Urinary bladder (tissue), 4 donors: ENCODE measurements around the gene KRTAP5-7. TPM values are rescaled to one million over a fixed set of nuclear protein-coding genes. Genes with fewer than 3 reads are reported as not detected.
"Not testable (repeated sequence)": the region's sequence is repeated elsewhere in the genome, so short reads cannot be mapped to it uniquely, and the experiment has no call there.

ENCODE experiments used
- DNase-seq: peaks from one replicate; pipeline ENCODE4 v3.0.0-alpha.2; 2015; ENCODE audit errors: extremely low spot score
- H3K27ac ChIP-seq: one replicate; pipeline ENCODE4 v1.5.1; 2013; ENCODE audit warnings: low read depth, mild to moderate bottlenecking, moderate library complexity
- H3K36me3 ChIP-seq: one replicate; pipeline ENCODE4 v1.6.1; 2013; ENCODE audit warnings: mild to moderate bottlenecking, moderate library complexity; ENCODE audit not compliant: insufficient read depth
- H3K4me1 ChIP-seq: one replicate; pipeline ENCODE4 v1.6.1; 2013; ENCODE audit warnings: mild to moderate bottlenecking, moderate library complexity; ENCODE audit not compliant: insufficient read depth
- H3K4me3 ChIP-seq: one replicate; pipeline ENCODE4 v1.5.1; 2013; ENCODE audit warnings: low read depth, low read length
- WGBS: extraction: QIAGEN DNeasy Blood & Tissue Kit; methylation state at CpG from one replicate; pipeline ENCODE4 v1.1.7; 2013; 5-methylcytosine and 5-hydroxymethylcytosine counted together
- polyA plus RNA-seq: library from polyadenylated mRNA; stranded (reverse); fragments of 200-250 nt; gene quantifications from one replicate; pipeline ENCODE4 v1.2.3, GENCODE V29; 2013
- total RNA-seq: library from RNA; depleted of rRNA; stranded (reverse); fragments of >200 nt; gene quantifications from one replicate; pipeline ENCODE4 v1.2.3, GENCODE V29; 2014
- donor health status: healthy with polysubstance abuse.
- donor health status: healthy.

Gene KRTAP5-7
- total RNA-seq (0.26 TPM), polyA plus RNA-seq (0.15 TPM)

- not testable (repeated sequence) for H3K4me1 ChIP-seq, H3K36me3 ChIP-seq, H3K4me3 ChIP-seq, DNase-seq, H3K27ac ChIP-seq
- WGBS: 61% methylated on average over 10 of the region's 10 CpGs
Observed at GRCh38 chr11:71526796-71527575, at the start of gene KRTAP5-7. Gene KRTAP5-7 (plus strand): TSS chr11:71527267. CDS start chr11:71527301, 34 bp downstream.

- DNase-seq: no peak
- H3K36me3 ChIP-seq: peaks cover 17% of the 10 kb centered on the region
- H3K27ac ChIP-seq: no peak overlapping the region
- H3K4me3 ChIP-seq: no peak overlapping the region
- WGBS: 74% methylated on average over 25 of the region's 25 CpGs
- H3K4me1 ChIP-seq: no peaks in the 10 kb centered on the region
Observed at GRCh38 chr11:71477641-71478527, 49.2 kb upstream of the KRTAP5-7 start.

DNA sequence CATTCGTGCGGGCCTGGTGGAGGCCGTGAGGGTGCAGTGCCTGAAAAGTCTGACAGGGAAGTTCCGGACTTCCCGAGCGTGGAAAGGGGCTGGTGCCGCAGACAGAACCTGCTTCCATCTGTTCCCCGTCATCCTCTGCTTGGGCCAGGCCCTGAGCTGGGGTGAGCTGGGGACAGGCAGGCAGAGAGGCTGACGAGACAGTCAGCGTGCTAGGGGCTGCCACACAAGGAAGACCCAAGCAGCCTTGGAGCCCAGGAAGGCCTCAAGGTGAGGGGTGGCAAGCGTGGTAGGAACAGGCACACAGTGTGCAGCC lies 48.6 kb upstream of the KRTAP5-7 start:
- Histone ChIP-seq H3K4me1 (no peaks in the 10 kb centered on the region), H3K27ac (no peak overlapping the region), H3K36me3 (peaks cover 22% of the 10 kb centered on the region), H3K4me3 (no peak overlapping the region)
- no peak for DNase-seq
- WGBS: 92% methylated on average over 11 of the region's 11 CpGs

GRCh38 chr11:71481101-71481960 lies 45.7 kb upstream of the KRTAP5-7 start:
- H3K36me3 ChIP-seq: peaks cover 27% of the 10 kb centered on the region
- DNase-seq: peak; percentile 59
- no peaks in the 10 kb centered on the region for H3K4me1 ChIP-seq
- H3K4me3 ChIP-seq: no peak overlapping the region
- WGBS: 87% methylated on average over 24 of the region's 24 CpGs
- no peak overlapping the region for H3K27ac ChIP-seq

GRCh38 chr11:71482216-71482615 lies 44.9 kb upstream of the KRTAP5-7 start:
- DNase-seq: no peak
- H3K4me1 ChIP-seq: no peaks in the 10 kb centered on the region

DNA sequence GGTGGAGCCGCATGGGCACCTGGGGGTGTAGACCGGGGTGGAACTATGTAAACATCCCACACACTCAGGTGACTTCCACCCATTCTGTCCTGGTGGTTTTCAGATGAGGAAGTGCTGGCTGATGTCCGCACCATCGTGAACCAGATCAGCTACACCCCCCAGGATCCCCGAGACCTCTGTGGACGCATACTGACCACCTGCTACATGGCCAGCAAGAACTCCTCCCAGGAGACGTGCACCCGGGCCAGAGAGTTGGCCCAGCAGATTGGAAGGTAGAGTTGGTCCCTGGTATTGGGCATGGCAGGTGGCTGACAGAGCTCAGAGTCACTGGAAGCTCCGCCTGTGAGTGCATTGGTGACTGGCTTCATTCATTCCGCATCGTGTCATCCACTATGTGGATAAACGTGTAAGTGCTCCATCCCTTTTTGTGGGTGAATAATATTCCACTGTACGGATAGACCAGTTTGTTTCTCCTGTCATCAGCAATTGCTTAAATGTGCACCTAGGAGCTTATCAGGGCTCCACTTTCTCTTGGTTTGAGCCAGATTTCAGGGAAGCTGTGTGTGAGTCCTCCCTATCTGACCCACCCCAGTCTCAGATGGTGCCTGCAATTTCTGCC lies 44.2 kb upstream of the KRTAP5-7 start:
- H3K4me3 ChIP-seq: no peak overlapping the region
- 97% methylated on average over 13 of the region's 13 CpGs for WGBS

More at GRCh38 chr11:71482216-71482615, 44.9 kb upstream of the KRTAP5-7 start:
- H3K27ac ChIP-seq: no peak overlapping the region
- WGBS: 98% methylated on average over 18 of the region's 18 CpGs
- peaks cover 23% of the 10 kb centered on the region for H3K36me3 ChIP-seq
- no peak overlapping the region for H3K4me3 ChIP-seq

DNA sequence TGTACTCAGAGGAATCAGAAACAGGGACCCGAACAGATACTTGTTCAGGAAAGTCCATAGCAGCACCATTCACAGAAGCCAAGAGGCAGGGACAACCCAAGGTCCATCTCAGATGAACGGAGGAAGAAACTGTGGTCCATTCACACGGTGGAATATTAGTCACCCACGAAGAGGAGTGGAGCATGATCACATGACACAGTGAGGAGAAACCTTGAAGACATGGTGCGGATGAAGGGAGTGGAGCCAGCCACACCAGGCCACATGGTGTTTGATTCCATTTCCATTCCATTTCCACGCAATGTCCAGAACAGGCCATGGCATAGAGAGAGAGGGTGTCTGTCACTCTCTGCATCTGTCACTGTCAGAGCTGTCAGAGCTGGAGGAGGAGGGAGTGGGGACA lies 43.4 kb upstream of the KRTAP5-7 start:
- no peak overlapping the region for H3K4me3 ChIP-seq
- H3K4me1 ChIP-seq: no peaks in the 10 kb centered on the region
- no peak overlapping the region for H3K27ac ChIP-seq
- H3K36me3 ChIP-seq: peaks cover 17% of the 10 kb centered on the region
- no peak for DNase-seq
- 96% methylated on average over 6 of the region's 6 CpGs for WGBS

More for the DNA sequence above, 44.2 kb upstream of the KRTAP5-7 start:
- no peaks in the 10 kb centered on the region for H3K4me1 ChIP-seq
- H3K27ac ChIP-seq: no peak overlapping the region
- DNase-seq: no peak
- peaks cover 23% of the 10 kb centered on the region for H3K36me3 ChIP-seq

DNA sequence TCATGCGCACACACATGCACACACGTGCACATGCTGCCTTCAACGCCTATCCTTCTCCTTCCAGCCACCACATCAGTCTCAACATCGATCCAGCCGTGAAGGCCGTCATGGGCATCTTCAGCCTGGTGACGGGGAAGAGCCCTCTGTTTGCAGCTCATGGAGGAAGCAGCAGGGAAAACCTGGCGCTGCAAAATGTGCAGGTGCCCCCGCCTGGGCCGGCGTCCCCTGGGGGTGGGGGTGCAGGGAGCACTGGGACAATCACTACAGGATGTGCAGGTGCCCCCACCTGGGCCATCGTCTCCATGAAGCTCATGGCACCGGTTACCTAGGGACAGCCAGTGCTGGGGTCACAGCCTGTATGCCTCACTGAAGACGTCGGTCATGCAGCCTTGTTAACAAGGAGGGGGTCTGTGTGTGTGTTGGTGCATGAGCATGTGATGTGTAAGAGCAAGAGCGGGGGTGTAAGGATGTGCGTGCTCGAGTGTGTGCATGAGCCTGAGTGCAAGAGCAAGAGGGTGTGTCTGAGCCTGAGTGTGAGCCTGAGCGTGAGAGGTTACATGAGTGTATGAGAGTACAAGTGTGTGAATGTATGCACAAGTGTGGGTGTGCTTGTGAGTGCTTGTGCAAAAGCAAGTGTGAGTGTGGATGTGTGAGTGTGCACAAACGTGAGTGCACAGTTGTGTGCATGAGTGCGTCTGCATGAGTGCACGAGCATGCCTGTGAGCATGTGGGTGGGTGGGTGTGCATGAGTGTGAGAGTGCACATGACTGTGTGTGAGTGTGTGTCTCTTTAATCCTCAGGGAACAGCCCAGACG lies 42.6 kb upstream of the KRTAP5-7 start:
- Histone ChIP-seq H3K4me1 (no peaks in the 10 kb centered on the region), H3K36me3 (peaks cover 15% of the 10 kb centered on the region), H3K4me3 (no peak overlapping the region), H3K27ac (no peak overlapping the region)
- DNase-seq: no peak
- 94% methylated on average over 23 of the region's 23 CpGs for WGBS

DNA sequence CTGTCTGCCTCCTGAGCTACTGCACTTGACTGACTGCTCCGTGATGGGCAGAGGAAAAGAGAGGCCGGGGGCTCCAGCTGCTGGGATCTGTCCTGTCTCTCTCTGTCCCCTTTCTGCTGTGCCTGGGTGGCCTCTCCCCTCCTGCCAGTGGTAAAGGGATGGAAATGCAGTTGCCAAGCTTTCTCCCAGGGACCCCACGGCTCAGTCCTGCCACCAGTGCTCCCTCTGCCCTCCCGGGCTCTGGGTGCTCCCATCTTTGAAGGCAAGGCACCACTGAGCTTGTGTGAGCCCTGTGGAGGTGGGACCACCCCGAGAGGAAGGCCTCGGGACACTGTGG lies 42.0 kb upstream of the KRTAP5-7 start:
- no peak for DNase-seq
- Histone ChIP-seq H3K4me1 (no peaks in the 10 kb centered on the region), H3K4me3 (no peak overlapping the region), H3K27ac (no peak overlapping the region), H3K36me3 (peaks cover 14% of the 10 kb centered on the region)
- 89% methylated on average over 6 of the region's 6 CpGs for WGBS

DNA sequence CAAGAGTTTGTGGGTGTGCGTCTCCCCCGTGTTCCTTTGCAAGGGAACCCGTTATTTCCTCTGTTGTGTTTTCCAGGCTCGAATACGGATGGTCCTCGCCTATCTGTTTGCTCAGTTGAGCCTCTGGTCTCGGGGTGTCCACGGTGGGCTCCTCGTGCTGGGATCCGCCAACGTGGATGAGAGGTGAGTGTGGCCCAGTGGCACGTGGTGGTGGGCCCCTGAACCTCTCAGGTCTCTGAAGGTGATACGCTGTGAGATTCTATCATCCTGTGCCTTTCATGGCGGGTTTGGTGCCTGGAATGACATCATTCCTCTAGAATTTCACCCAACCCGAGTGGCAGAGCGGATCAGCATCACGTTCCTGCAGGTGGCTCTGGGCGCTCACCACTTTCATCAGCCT lies 41.6 kb upstream of the KRTAP5-7 start:
- H3K4me1 ChIP-seq: no peaks in the 10 kb centered on the region
- no peak for DNase-seq
- 94% methylated on average over 18 of the region's 18 CpGs for WGBS
- peaks cover 14% of the 10 kb centered on the region for H3K36me3 ChIP-seq
- H3K27ac ChIP-seq: no peak overlapping the region
- no peak overlapping the region for H3K4me3 ChIP-seq

GRCh38 chr11:71486320-71486719 lies 40.7 kb upstream of the KRTAP5-7 start:
- Histone ChIP-seq H3K4me3 (no peak overlapping the region), H3K4me1 (no peaks in the 10 kb centered on the region), H3K27ac (no peak overlapping the region), H3K36me3 (peaks cover 14% of the 10 kb centered on the region)
- DNase-seq: no peak
- WGBS: 96% methylated on average over 1 of the region's 1 CpG

DNA sequence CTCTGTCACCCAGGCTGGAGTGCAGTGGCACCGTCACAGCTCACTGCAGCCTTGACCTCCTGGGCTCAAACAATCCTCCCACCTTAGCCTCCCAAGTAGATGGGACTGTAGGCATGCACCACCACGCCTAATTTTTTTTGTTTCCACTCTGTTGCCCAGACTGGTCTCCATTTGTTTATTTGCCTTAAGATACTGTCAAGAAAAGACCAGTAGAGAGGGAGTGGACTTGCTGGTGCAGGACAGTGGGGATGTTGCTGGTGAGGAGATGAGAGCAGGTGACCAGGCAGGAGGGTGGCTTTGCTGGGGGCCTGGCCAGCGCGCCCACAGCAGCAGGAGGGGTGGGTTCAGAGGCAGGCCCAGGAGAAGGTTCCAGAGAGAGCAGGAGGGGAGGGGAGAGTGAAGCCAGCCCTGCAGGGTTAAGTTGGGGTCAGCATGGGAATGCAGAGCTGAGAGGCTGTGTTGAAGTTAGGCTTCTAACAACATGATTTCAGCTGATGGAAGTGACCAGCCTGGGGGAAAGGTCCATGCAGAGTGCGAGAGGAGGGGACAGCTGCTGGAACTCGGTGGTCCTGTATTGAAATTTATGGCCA lies 38.3 kb upstream of the KRTAP5-7 start:
- Histone ChIP-seq H3K4me3 (no peak overlapping the region), H3K36me3 (peaks cover 9% of the 10 kb centered on the region), H3K27ac (no peak overlapping the region), H3K4me1 (no peaks in the 10 kb centered on the region)
- DNase-seq: no peak
- WGBS: 83% methylated on average over 6 of the region's 6 CpGs
